Left lung (tissue), 10 donors: ENCODE results near the gene KERA. TPM values are rescaled to one million over a fixed set of nuclear protein-coding genes. Genes with fewer than 3 reads are reported as not detected.
A peak's percentile ranks its signal among the peaks of the same experiment; 100 is the strongest.
"Not testable (repeated sequence)": the region's sequence is repeated elsewhere in the genome, so short reads cannot be mapped to it uniquely, and the experiment has no call there.

Experiments
- ATAC-seq: fragments of 200-7000 bp; cut with Tn5 transposase; one replicate; pipeline ENCODE4 v1.9.1; 2020; ENCODE audit warnings: moderate library complexity
- DNase-seq, 4 donors: peaks; one replicate each; pipeline ENCODE4 v3.0.0-alpha.2; 2013 to 2020
- H3K27ac ChIP-seq, 2 donors: fragments of 200-600 bp; sonication (generic) in 1 of 2; one replicate each; pipeline versions ENCODE4 v1.5.0 to v1.8.0; 2020 to 2021
- H3K27me3 ChIP-seq, 2 donors: fragments of 200-600 bp; sonication (generic) in 1 of 2; one replicate each; pipeline versions ENCODE4 v1.5.0 to v1.8.0; 2020 to 2021
- H3K36me3 ChIP-seq, 2 donors: fragments of 200-600 bp; sonication (generic) in 1 of 2; one replicate each; pipeline versions ENCODE4 v1.5.0 to v1.8.0; 2020 to 2021
- H3K4me1 ChIP-seq, 2 donors: fragments of 200-600 bp; one replicate each; pipeline ENCODE4 v1.8.0; 2021
- H3K4me3 ChIP-seq, 2 donors: fragments of 200-600 bp; sonication (generic) in 1 of 2; one replicate each; pipeline versions ENCODE4 v1.5.0 to v1.8.0; 2020 to 2021; ENCODE audit warnings: mild to moderate bottlenecking in 1 of 2
- H3K9me3 ChIP-seq, 2 donors: fragments of 200-600 bp; sonication (generic) in 1 of 2; one replicate each; pipeline versions ENCODE4 v1.5.0 to v1.8.0; 2020 to 2021
- intact Hi-C, 2 donors: fragments of 100-400 bp; cut with DNase I; formaldehyde crosslinking; loops; one replicate each; pipeline versions ENCODE4 v1.11.2 to v1.14.2; 2022
- polyA plus RNA-seq, 6 donors: library from polyadenylated mRNA; unstranded; fragments of 120-200 nt; gene quantifications; one replicate each; pipeline ENCODE4 v1.2.1, GENCODE V29; 2013; ENCODE audit not compliant: insufficient read length in 6 of 6
- total RNA-seq, 2 donors: library from RNA; stranded (reverse); fragmentation: NEBNext Ultra II Directional; extraction: Animal tissue kit (Norgen Biotek cat#: 25700); gene quantifications; one replicate each; pipeline ENCODE4 v1.2.1, GENCODE V29; 2021
- TF ChIP-seq, protein P1 (sequence below), 2 donors: fragments of 200-600 bp; sonication (generic) in 1 of 2; IDR thresholded peaks; one replicate each; pipeline versions ENCODE4 v1.5.0 to v1.8.0; 2021; ENCODE audit warnings: antibody characterized with exemption in 2 of 2
- donor health status: DM: no; HTN: yes; CAD: no.
- donor health status: DM: no; HTN: no; CAD: no.

The KERA gene
- total and polyA plus RNA-seq, 8 donors: 0.10 to 0.26 (median 0.16) TPM

DNA sequence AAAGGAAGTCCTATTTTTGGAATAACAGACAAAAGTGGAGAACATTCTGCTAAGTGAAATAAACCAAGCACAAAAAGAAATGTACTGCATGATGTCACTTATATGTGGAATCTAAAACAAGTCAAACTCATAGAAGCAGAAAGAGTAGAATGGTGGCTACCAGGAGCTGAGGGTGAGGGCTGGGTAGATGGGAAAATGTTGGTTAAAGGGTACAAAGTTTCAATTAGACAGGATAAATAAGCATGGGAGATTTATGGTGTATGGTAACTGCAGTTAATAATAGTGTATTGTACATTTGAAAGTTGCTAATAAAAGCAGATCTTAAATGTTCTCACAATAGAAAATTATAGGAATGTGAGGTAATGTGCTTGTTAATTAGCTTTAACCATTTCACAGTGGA lies 40.6 kb upstream of the KERA start:
- H3K27ac ChIP-seq: peak overlapping the region in 1 of 2 donors; percentile 53
- H3K27me3 ChIP-seq: no peaks in the 10 kb centered on the region
- no peak overlapping the region for H3K4me3 ChIP-seq
- TF ChIP-seq, protein P1, sequence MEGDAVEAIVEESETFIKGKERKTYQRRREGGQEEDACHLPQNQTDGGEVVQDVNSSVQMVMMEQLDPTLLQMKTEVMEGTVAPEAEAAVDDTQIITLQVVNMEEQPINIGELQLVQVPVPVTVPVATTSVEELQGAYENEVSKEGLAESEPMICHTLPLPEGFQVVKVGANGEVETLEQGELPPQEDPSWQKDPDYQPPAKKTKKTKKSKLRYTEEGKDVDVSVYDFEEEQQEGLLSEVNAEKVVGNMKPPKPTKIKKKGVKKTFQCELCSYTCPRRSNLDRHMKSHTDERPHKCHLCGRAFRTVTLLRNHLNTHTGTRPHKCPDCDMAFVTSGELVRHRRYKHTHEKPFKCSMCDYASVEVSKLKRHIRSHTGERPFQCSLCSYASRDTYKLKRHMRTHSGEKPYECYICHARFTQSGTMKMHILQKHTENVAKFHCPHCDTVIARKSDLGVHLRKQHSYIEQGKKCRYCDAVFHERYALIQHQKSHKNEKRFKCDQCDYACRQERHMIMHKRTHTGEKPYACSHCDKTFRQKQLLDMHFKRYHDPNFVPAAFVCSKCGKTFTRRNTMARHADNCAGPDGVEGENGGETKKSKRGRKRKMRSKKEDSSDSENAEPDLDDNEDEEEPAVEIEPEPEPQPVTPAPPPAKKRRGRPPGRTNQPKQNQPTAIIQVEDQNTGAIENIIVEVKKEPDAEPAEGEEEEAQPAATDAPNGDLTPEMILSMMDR (IDR thresholded peaks at IDR 0.05): no peak
- H3K36me3 ChIP-seq: no peaks in the 10 kb centered on the region
- no peak for DNase-seq
- intact Hi-C loops: no loop called here
- no peaks in the 10 kb centered on the region for H3K4me1 ChIP-seq
- no peak for ATAC-seq
- peaks cover 0 to 7% of the 10 kb centered on the region in 2 donors for H3K9me3 ChIP-seq

DNA sequence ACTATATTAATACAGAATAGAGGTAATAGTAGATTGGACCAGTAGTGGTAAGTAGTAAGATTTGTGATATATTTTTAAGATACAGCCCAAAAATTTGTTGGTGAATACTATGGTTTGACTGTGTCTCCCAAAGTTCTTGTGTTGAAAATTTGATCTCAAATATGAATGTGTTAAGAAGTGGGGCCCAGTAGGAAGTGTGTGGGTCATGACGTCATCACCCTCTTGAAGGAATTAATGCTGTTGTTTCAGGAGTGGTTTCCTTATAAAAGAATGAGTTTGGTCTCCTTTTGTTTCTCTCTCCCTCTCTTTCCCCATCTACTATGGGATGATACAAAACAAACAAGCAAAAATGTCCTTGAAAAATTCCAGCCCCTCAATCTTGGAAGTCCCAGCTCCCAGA lies 37.1 kb upstream of the KERA start:
- ATAC-seq (no peak), DNase-seq (no peak)
- H3K9me3 ChIP-seq: peaks cover 0 to 13% of the 10 kb centered on the region in 2 donors
- H3K4me3 ChIP-seq: no peak overlapping the region
- TF ChIP-seq, protein P1 (IDR thresholded peaks at IDR 0.05): no peak
- intact Hi-C loops: no loop called here
- H3K27ac ChIP-seq: no peak overlapping the region
- H3K36me3 ChIP-seq: no peaks in the 10 kb centered on the region
- no peaks in the 10 kb centered on the region for H3K4me1 ChIP-seq
- H3K27me3 ChIP-seq: no peaks in the 10 kb centered on the region

GRCh38 chr12:91094032-91094662 lies 36.3 kb upstream of the KERA start:
- no peak overlapping the region for H3K27ac ChIP-seq
- no peaks in the 10 kb centered on the region for H3K27me3 ChIP-seq
- intact Hi-C loops: no loop called here
- DNase-seq (no peak), ATAC-seq (no peak)
- H3K36me3 ChIP-seq: no peaks in the 10 kb centered on the region
- H3K9me3 ChIP-seq: peaks cover 0 to 19% of the 10 kb centered on the region in 2 donors
- TF ChIP-seq, protein P1 (IDR thresholded peaks at IDR 0.05): no peak
- no peaks in the 10 kb centered on the region for H3K4me1 ChIP-seq
- no peak overlapping the region for H3K4me3 ChIP-seq

- Histone ChIP-seq H3K36me3 (no peaks in the 10 kb centered on the region), H3K27me3 (no peaks in the 10 kb centered on the region), H3K9me3 (peaks cover 0 to 26% of the 10 kb centered on the region in 2 donors), H3K4me3 (no peak overlapping the region), H3K27ac (no peak overlapping the region), H3K4me1 (no peaks in the 10 kb centered on the region)
- intact Hi-C loops: no loop called here
- TF ChIP-seq, protein P1 (IDR thresholded peaks at IDR 0.05): no peak
- no peak for ATAC-seq
- no peak for DNase-seq
These were observed 35.5 kb upstream of the KERA start for GRCh38 chr12:91093341-91093740.

GRCh38 chr12:91091916-91092715 lies 34.3 kb upstream of the KERA start:
- no peak overlapping the region for H3K4me3 ChIP-seq
- TF ChIP-seq, protein P1 (IDR thresholded peaks at IDR 0.05): no peak
- intact Hi-C loops: no loop called here
- no peak for DNase-seq
- H3K36me3 ChIP-seq: no peaks in the 10 kb centered on the region
- no peaks in the 10 kb centered on the region for H3K4me1 ChIP-seq
- H3K27ac ChIP-seq: no peak overlapping the region
- H3K9me3 ChIP-seq: peaks cover 0 to 27% of the 10 kb centered on the region in 2 donors
- no peaks in the 10 kb centered on the region for H3K27me3 ChIP-seq
- no peak for ATAC-seq

- intact Hi-C loops, H3K4me1 ChIP-seq, DNase-seq, H3K4me3 ChIP-seq, H3K36me3 ChIP-seq, ATAC-seq, H3K27me3 ChIP-seq, H3K27ac ChIP-seq: not testable (repeated sequence)
- peaks cover 0 to 22% of the 10 kb centered on the region in 2 donors for H3K9me3 ChIP-seq
These were observed 32.1 kb upstream of the KERA start for GRCh38 chr12:91089953-91090352.
